ENCODE data around the gene ANKHD1. TPM values are rescaled to one million over a fixed set of nuclear protein-coding genes. Genes with fewer than 3 reads are reported as not detected.

The ANKHD1 gene
- total and polyA plus RNA-seq, 9 of the 15 experiments (the other 6 are each of a cell fraction or from before 2014, with no cell fraction given) = 38.9 to 138 (median 78.7) TPM

- 15% methylated on average over 7 of the region's 7 CpGs for WGBS (ENCODE audit: insufficient coverage, low coverage, missing lambda C conversion rate)
- BruUV-seq (replicated peaks) = no TSS peak
- ChIA-PET POLR2A (interaction anchor here (0.6 to 1.1 kb wide), 3 partner anchors 12 to 369 kb away, joined by 3 to 6 read pairs (median 4); no protein-coding TSS in a partner anchor), CTCF (ENCODE audit: low intra/inter-chr PET ratio) (no interaction called here)
- no peak for DNase-seq (ENCODE audit: extremely low read depth in 1 of 4, low spot score in 3 of 4)
- no peaks in the 10 kb centered on the region for H3K9me1 ChIP-seq (ENCODE audit: control insufficient read depth, insufficient read depth, low read length)
- H3K4me2 ChIP-seq (ENCODE audit: insufficient read depth, low read length) = no peak overlapping the region
- peaks cover 9 to 23% of the 10 kb centered on the region in 2 experiments; a peak in 4 of 5 replicates for H3K4me1 ChIP-seq (replicated peaks in 1 of 2; ENCODE audit: control insufficient read depth in 2 of 2, insufficient read depth in 2 of 2, low read length in 2 of 2)
- no peak overlapping the region for H2AFZ ChIP-seq (ENCODE audit: low read depth, low read length)
- in situ Hi-C loops (cut with MboI) (no loop called here), intact Hi-C loops (cut with micrococcal nuclease) (loop anchor here (5.0 kb wide), 1 partner anchor 366 kb away; no protein-coding TSS in a partner anchor)
- no peak for ATAC-seq
- no peaks in the 10 kb centered on the region for H3K27me3 ChIP-seq (ENCODE audit: control insufficient read depth in 2 of 2, insufficient read depth in 2 of 2, low read length in 2 of 2)
- no peak for FAIRE-seq
- H3K9ac ChIP-seq (ENCODE audit: insufficient read depth in 1 of 2, low read depth in 2 of 2, low read length in 2 of 2) = peak overlapping the region in 1 of 2 experiments; percentile 36; a peak in 1 of 4 replicates
- H3K79me2 ChIP-seq (ENCODE audit: control insufficient read depth, insufficient read depth, low read length) = no peaks in the 10 kb centered on the region
- no peaks in the 10 kb centered on the region for H3K9me3 ChIP-seq (replicated peaks; ENCODE audit: control insufficient read depth, insufficient read depth, low read depth, low read length)
- no peaks in the 10 kb centered on the region; the same call in 1 of the 2 replicates for H4K20me1 ChIP-seq (replicated peaks; ENCODE audit: control insufficient read depth, insufficient read depth, low read length)
- no peaks in the 10 kb centered on the region for H3K36me3 ChIP-seq (ENCODE audit: control insufficient read depth, insufficient read depth, low read length)
- no peak overlapping the region for H3K4me3 ChIP-seq
- H3K27ac ChIP-seq (ENCODE audit: extremely low read depth, low read depth, low read length) = no peak overlapping the region
- TF ChIP-seq RBBP5 (IDR thresholded peaks at IDR 0.05; ENCODE audit: borderline replicate concordance, insufficient read depth, low read length, poor library complexity, severe bottlenecking) (no peak), ZKSCAN1 (IDR thresholded peaks at IDR 0.05; ENCODE audit: low read depth, low read length) (no peak), CLOCK (CRISPR knock-in tag; IDR thresholded peaks at IDR 0.05; ENCODE audit: borderline replicate concordance) (no peak), SREBF1 (IDR thresholded peaks at IDR 0.05; ENCODE audit: borderline replicate concordance, low read depth, low read length) (no peak), PHF8 (IDR thresholded peaks at IDR 0.05; ENCODE audit: borderline replicate concordance, low read length) (no peak), SFPQ (IDR thresholded peaks at IDR 0.05; ENCODE audit: low read depth, low read length) (no peak), BRD4 (IDR thresholded peaks at IDR 0.05) (no peak), MAFG (tag; conservative IDR thresholded peaks at IDR 0.05) (no peak), MIER1 (IDR thresholded peaks at IDR 0.05; ENCODE audit: low read depth) (no peak), E4F1 (CRISPR knock-in tag; IDR thresholded peaks at IDR 0.05; ENCODE audit: borderline replicate concordance) (no peak), ZNF507 (tag; conservative IDR thresholded peaks at IDR 0.05) (no peak)
Observed at GRCh38 chr5:140360681-140361479, 40.8 kb upstream of the ANKHD1 start.
